GM04504 (cell line): ENCODE results near the gene GADD45GIP1.
"Not testable (repeated sequence)": the region's sequence is repeated elsewhere in the genome, so short reads cannot be mapped to it uniquely, and the experiment has no call there.

Source experiments
- DNase-seq: peaks from one replicate; pipeline ENCODE4 v3.0.0-alpha.2; 2012; ENCODE audit warnings: low read depth

The GADD45GIP1 gene

GRCh38 chr19:12957389-12957952 is 448 bp upstream of the GADD45GIP1 start:
- not testable (repeated sequence) for DNase-seq

GRCh38 chr19:12955996-12956395 is 1.0 kb downstream of the GADD45GIP1 start:
- no peak for DNase-seq

GRCh38 chr19:12955575-12955974 is 1.4 kb downstream of the GADD45GIP1 start:
- not testable (repeated sequence) for DNase-seq

GRCh38 chr19:12954612-12954962 is 2.4 kb downstream of the GADD45GIP1 start:
- no peak for DNase-seq

GRCh38 chr19:12953799-12954611 is 3.0 kb downstream of the GADD45GIP1 start:
- DNase-seq, result no peak

- DNase-seq, result no peak
These were observed 3.8 kb downstream of the GADD45GIP1 start for GRCh38 chr19:12953138-12953798.

GRCh38 chr19:12952488-12953137 is 4.4 kb downstream of the GADD45GIP1 start:
- DNase-seq, result peak; percentile 70

GRCh38 chr19:12952050-12952449 is 5.0 kb downstream of the GADD45GIP1 start:
- DNase-seq, result not testable (repeated sequence)

GRCh38 chr19:12949363-12950283 is 7.4 kb downstream of the GADD45GIP1 start:
- no peak for DNase-seq

GRCh38 chr19:12948612-12949362 is 8.2 kb downstream of the GADD45GIP1 start:
- DNase-seq, result no peak

- no peak for DNase-seq
These were observed 9.1 kb downstream of the GADD45GIP1 start for GRCh38 chr19:12947702-12948611.

GRCh38 chr19:12946731-12947496 is 10.1 kb downstream of the GADD45GIP1 start:
- DNase-seq, result no peak

- no peak for DNase-seq
These were observed 10.8 kb downstream of the GADD45GIP1 start for GRCh38 chr19:12946092-12946721.

GRCh38 chr19:12945479-12946091 is 11.4 kb downstream of the GADD45GIP1 start, which contains the start of gene RAD23A:
Gene RAD23A, plus strand, starts transcription at chr19:12945862. Its CDS starts 87 bp downstream, at chr19:12945949.
- peak; percentile 95 for DNase-seq

GRCh38 chr19:12944104-12944674 is 12.8 kb downstream of the GADD45GIP1 start:
- DNase-seq, result no peak

- DNase-seq, result no peak
These were observed 13.5 kb downstream of the GADD45GIP1 start for GRCh38 chr19:12943437-12944044.

- DNase-seq, result no peak
These were observed 16.1 kb downstream of the GADD45GIP1 start for GRCh38 chr19:12940897-12941296.
